Vagina (tissue), 2 donors: Measurements from ENCODE around the gene MON1B. TPM values are rescaled to one million over a fixed set of nuclear protein-coding genes. Genes with fewer than 3 reads are reported as not detected.

Experiments used
- DNase-seq, 2 donors: peaks; one replicate each; pipeline ENCODE4 v3.0.0-alpha.2; 2017; ENCODE audit errors: extremely low spot score in 2 of 2
- H3K27ac ChIP-seq: fragments of 200-600 bp; sonication (generic); one replicate; pipeline ENCODE4 v1.5.1; 2019
- H3K27me3 ChIP-seq: fragments of 200-600 bp; sonication (generic); one replicate; pipeline ENCODE4 v1.5.1; 2019
- H3K36me3 ChIP-seq, 2 donors: fragments of 200-600 bp; sonication (generic); one replicate each; pipeline ENCODE4 v1.5.1; 2017 to 2019
- H3K4me1 ChIP-seq: fragments of 200-600 bp; sonication (generic); one replicate; pipeline ENCODE4 v1.5.1; 2019
- H3K4me3 ChIP-seq, 2 donors: fragments of 200-600 bp; sonication (generic); 1 replicate in 1 of 2; 2 replicates in 1 of 2; pipeline ENCODE4 v1.5.1; 2016 to 2019
- H3K9me3 ChIP-seq: fragments of 200-600 bp; sonication (generic); one replicate; pipeline ENCODE4 v1.5.1; 2019
- CTCF ChIP-seq, 3 experiments: fragments of 450-650 bp in 2 of 3; fragments of 200-600 bp in 1 of 3; sonication (generic) in 1 of 3; IDR thresholded peaks; one replicate each; pipeline ENCODE4 v1.5.1; 2017 to 2019; ENCODE audit warnings: antibody characterized with exemption in 3 of 3, mild to moderate bottlenecking in 2 of 3, moderate library complexity in 2 of 3
- POLR2A ChIP-seq, 2 donors: fragments of 450-650 bp; IDR thresholded peaks; one replicate each; pipeline ENCODE4 v1.6.1; 2017; ENCODE audit warnings: antibody characterized with exemption in 2 of 2, mild to moderate bottlenecking in 2 of 2, moderate library complexity in 2 of 2
- POLR2AphosphoS5 ChIP-seq, 2 donors: sonication (generic); formaldehyde crosslinking; IDR thresholded peaks; one replicate each; pipeline ENCODE4 v1.9.0; 2017; ENCODE audit warnings: antibody characterized with exemption in 2 of 2, mild to moderate bottlenecking in 2 of 2, low read depth in 1 of 2; ENCODE audit not compliant: insufficient read depth in 1 of 2
- intact Hi-C: fragments of 100-400 bp; cut with DNase I; formaldehyde crosslinking; loops from one replicate; pipeline ENCODE4 v1.15.1; 2023
- total RNA-seq: library from RNA; depleted of rRNA; stranded (reverse); fragments of >200 nt; gene quantifications from one replicate; pipeline ENCODE4 v1.2.3, GENCODE V29; 2016

MON1B gene
- total RNA-seq, 1 donor from 2014 or later: 28.2 TPM

DNA sequence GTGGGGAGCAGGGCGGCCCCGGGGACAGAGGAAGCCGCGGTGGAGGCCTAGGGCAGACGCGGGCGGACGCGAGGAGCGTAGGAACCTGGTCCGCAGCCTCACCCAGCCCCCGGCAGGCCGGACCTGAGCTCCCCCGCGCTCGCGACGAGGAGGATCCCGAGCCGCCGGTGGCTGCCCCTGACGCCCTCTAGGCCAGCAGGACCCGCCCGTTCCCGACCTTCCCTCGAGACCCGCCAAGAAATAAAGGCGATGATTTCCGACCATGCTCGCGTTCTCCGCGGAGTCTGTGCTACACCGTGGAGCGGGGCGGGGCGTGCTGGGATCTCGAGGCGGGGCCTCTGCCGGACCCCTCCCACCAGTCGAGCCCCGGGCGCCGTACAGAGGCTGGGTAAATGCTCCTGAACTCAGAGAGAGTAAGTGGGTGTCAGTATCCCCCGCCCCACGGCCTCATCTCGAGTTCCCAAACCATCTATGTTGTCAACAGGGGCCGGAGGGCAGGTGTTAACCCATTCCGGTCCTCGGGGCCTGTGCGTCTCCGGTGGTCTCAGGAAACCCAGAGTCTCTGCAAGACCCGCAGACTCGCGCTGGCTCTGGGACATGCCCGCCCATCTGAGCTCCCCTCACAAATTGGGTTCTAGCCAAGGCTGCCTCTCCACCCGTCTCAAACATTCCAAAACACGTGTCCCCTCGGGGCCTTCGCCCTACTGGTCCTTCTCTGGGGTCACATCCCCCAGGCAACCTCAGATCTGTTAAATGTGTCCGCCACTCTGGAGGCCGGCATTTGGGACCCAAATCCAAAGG lies 22.0 kb downstream of the MON1B start:
- no peak for DNase-seq
- Histone ChIP-seq H3K4me3 (peak overlapping the region; percentile 59 to 85), H3K9me3 (no peaks in the 10 kb centered on the region), H3K4me1 (peaks cover 22% of the 10 kb centered on the region), H3K27ac (peak overlapping the region; percentile 82), H3K36me3 (no peaks in the 10 kb centered on the region), H3K27me3 (no peaks in the 10 kb centered on the region)
- TF ChIP-seq CTCF (IDR thresholded peaks at IDR 0.05) (no peak), POLR2A (IDR thresholded peaks at IDR 0.05) (peak in 1 of 2 donors; percentile 60), POLR2AphosphoS5 (IDR thresholded peaks at IDR 0.05; ENCODE audit: insufficient read depth in 1 of 2, low read depth in 1 of 2) (peak in 1 of 2 donors; percentile 77)
- intact Hi-C loops: no loop called here

DNA sequence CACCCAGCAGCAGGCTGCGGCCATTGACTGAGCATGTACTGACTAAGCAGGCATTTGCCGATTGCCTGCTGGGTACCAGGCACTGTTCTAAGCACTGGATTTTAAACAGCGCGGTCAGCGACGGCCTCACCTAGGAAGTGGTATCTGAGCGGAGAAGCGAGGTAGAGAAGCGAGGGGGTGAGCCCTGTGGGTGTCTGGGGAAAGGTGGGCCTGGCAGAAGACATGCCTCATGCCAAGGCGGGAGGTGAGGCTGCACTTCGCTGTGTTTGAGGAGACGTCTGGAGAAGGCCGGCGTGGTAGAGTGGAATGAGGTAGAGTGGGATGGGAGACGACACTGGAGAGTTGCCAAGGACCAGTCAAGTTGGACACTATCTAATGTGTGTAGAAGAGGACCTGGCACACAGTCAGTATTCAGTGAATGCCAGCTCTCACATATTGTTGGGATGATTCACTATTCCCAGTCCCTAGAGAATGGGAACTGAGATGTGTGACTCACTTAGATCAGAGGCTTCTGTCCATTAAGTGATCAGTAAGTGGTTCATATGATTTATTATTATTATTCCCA lies 22.6 kb downstream of the MON1B start:
- Histone ChIP-seq H3K4me3 (peak overlapping the region; percentile 59 to 85), H3K36me3 (no peaks in the 10 kb centered on the region), H3K4me1 (peaks cover 22% of the 10 kb centered on the region), H3K9me3 (no peaks in the 10 kb centered on the region), H3K27me3 (no peaks in the 10 kb centered on the region), H3K27ac (peak overlapping the region; percentile 82)
- DNase-seq: no peak
- intact Hi-C loops: no loop called here
- TF ChIP-seq CTCF (IDR thresholded peaks at IDR 0.05): no peak
- no peak for TF ChIP-seq POLR2AphosphoS5 (IDR thresholded peaks at IDR 0.05; ENCODE audit: insufficient read depth in 1 of 2, low read depth in 1 of 2)
- no peak for TF ChIP-seq POLR2A (IDR thresholded peaks at IDR 0.05)

DNA sequence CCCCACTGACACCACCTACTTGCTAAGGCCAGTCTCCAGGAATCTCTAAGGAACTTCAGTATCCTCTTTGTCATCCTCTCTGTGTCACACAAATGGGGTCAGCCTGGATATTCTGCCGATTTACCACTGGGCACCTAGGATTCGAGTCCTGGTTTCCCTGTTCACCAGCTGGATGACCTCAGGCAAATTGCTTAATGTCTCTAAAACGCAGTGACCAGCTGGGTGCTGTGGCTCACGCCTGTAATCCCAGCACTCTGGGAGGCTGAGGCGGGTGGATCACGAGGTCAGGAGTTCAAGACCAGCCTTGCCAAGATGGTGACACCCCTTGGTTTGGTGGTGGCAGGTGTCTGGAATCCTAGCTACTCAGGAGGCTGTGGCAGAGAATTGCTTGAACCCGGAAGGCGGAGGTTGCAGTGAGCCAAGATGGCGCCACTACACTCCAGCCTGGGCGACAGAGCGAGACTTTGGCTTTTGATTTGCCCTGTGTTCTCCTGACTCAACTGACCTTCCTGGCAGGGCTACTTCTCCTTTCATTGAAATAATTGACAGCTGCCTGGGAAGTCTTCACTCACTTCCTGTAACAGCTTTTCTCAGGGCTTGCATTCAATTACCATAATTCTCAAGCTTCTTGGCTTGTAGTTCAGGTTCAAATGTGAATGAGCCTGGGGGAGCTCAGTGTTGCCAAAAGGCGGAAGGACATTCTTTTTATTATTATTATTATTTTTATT lies 23.6 kb downstream of the MON1B start:
- Histone ChIP-seq H3K4me1 (peaks cover 22% of the 10 kb centered on the region), H3K27me3 (no peaks in the 10 kb centered on the region), H3K36me3 (no peaks in the 10 kb centered on the region), H3K27ac (no peak overlapping the region), H3K9me3 (no peaks in the 10 kb centered on the region), H3K4me3 (no peak overlapping the region)
- TF ChIP-seq CTCF (IDR thresholded peaks at IDR 0.05): no peak
- TF ChIP-seq POLR2A (IDR thresholded peaks at IDR 0.05): no peak
- no peak for TF ChIP-seq POLR2AphosphoS5 (IDR thresholded peaks at IDR 0.05; ENCODE audit: insufficient read depth in 1 of 2, low read depth in 1 of 2)
- intact Hi-C loops: no loop called here
- no peak for DNase-seq

DNA sequence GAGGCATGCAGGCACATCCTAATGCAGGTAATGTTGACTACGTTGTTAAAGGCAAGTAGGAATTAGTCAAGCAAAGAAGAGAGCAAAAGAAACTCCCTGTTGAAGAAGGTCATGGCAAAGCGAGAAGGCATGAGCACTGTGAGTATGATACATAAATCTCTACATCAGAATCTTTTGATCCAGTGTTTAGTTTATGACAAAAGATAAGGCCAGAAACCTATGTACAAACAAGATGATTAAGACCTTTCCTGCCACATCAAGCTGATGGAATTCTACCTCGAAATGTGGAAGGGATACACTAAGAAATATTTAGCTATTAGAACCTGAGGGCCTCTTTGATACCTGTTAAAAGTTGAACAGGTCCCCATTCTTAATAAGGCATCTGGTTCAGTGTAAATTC lies 28.4 kb downstream of the MON1B start:
- Histone ChIP-seq H3K4me3 (no peak overlapping the region), H3K27me3 (no peaks in the 10 kb centered on the region), H3K27ac (no peak overlapping the region), H3K36me3 (no peaks in the 10 kb centered on the region), H3K9me3 (no peaks in the 10 kb centered on the region), H3K4me1 (no peaks in the 10 kb centered on the region)
- TF ChIP-seq POLR2A (IDR thresholded peaks at IDR 0.05): no peak
- no peak for TF ChIP-seq CTCF (IDR thresholded peaks at IDR 0.05)
- no peak for TF ChIP-seq POLR2AphosphoS5 (IDR thresholded peaks at IDR 0.05; ENCODE audit: insufficient read depth in 1 of 2, low read depth in 1 of 2)
- DNase-seq: no peak
- intact Hi-C loops: no loop called here
